Measurements from ENCODE around the gene NTNG1. TPM values are rescaled to one million over a fixed set of nuclear protein-coding genes. Genes with fewer than 3 reads are reported as not detected.

NTNG1 gene
- total RNA-seq, 1 experiment from 2014 or later = 1.5 TPM

GRCh38 chr1:107243461-107243860 is 102.6 kb downstream of the NTNG1 start:
- 0 out of 2 replicates have a peak, but pooled peaks cover 2% of the 10 kb centered on the region for H3K79me2 ChIP-seq (ENCODE audit: insufficient read depth, low read length)
- no peak overlapping the region for H4K5ac ChIP-seq (ENCODE audit: insufficient read length, low read depth, low read length)
- no peak overlapping the region for H3K18ac ChIP-seq (ENCODE audit: insufficient read length, low read depth, low read length)
- no peak overlapping the region for H3K56ac ChIP-seq (ENCODE audit: insufficient read length, low read depth, low read length)
- no peak overlapping the region for H3K4me3 Mint-ChIP-seq
- no peak overlapping the region for H3K9ac ChIP-seq (ENCODE audit: extremely low read depth, insufficient read length, low read length)
- H3T11ph ChIP-seq (ENCODE audit: low read length) = no peak overlapping the region
- no peaks in the 10 kb centered on the region for H3K79me1 ChIP-seq (ENCODE audit: insufficient read depth, low read depth, low read length, poor library complexity, severe bottlenecking)
- no peak overlapping the region for H2AFZ ChIP-seq (ENCODE audit: low read length)
- no peak overlapping the region for H3K4ac ChIP-seq (ENCODE audit: low read depth, low read length)
- H2BK12ac ChIP-seq (ENCODE audit: insufficient read length, low read depth, low read length) = no peak overlapping the region
- H3K36me3 Mint-ChIP-seq (ENCODE audit: insufficient read depth in 1 of 3, low read depth in 3 of 3) = peaks cover 2 to 4% (median 2%) of the 10 kb centered on the region in 3 experiments; a peak in 2 of 7 replicates
- H3K4me1 ChIP-seq (ENCODE audit: insufficient read depth, low read length) = peaks cover 8% of the 10 kb centered on the region; the same call in 1 of the 2 replicates
- no CpG with 5 or more reads among the region's 7 CpGs for WGBS (ENCODE audit: extremely low coverage, insufficient read length, low lambda C conversion rate)
- no peaks in the 10 kb centered on the region; a peak in 1 of 5 replicates for H3K9me3 Mint-ChIP-seq
- H3K27ac ChIP-seq (ENCODE audit: insufficient read length, low read depth, low read length) = no peak overlapping the region
- no peaks in the 10 kb centered on the region for H4K20me1 ChIP-seq (ENCODE audit: control insufficient read depth, insufficient read depth, insufficient read length)
- H3K4me2 ChIP-seq (ENCODE audit: insufficient read depth, insufficient read length, low read length) = no peak overlapping the region
- H3K14ac ChIP-seq (ENCODE audit: insufficient read depth, low read length) = no peak overlapping the region
- no peaks in the 10 kb centered on the region for H3K27me3 Mint-ChIP-seq (ENCODE audit: low read depth)
- no peaks in the 10 kb centered on the region for H3K9me3 ChIP-seq (ENCODE audit: control insufficient read depth, low read depth, low read length)
- H2BK20ac ChIP-seq (ENCODE audit: low read depth, low read length, poor library complexity, severe bottlenecking) = no peak overlapping the region
- no peak overlapping the region for H3K23ac ChIP-seq (ENCODE audit: insufficient read length, low read depth, low read length)
- H2BK5ac ChIP-seq (ENCODE audit: insufficient read length, low read length) = no peak overlapping the region
- peaks cover 18 to 20% of the 10 kb centered on the region in 2 experiments for H3K4me1 Mint-ChIP-seq
- TF ChIP-seq CTCF (conservative IDR thresholded peaks at IDR 0.05) = no peak
- H4K91ac ChIP-seq (ENCODE audit: insufficient read length, low read depth, low read length) = no peak overlapping the region
- DNase-seq = no peak
- H2BK120ac ChIP-seq (ENCODE audit: low read depth, low read length, poor library complexity, severe bottlenecking) = no peak overlapping the region
- H2BK15ac ChIP-seq (ENCODE audit: low read depth, low read length) = no peak overlapping the region
- H2AK5ac ChIP-seq (ENCODE audit: insufficient read length, low read length) = no peak overlapping the region
- H3K23me2 ChIP-seq (ENCODE audit: insufficient read length, low read depth, low read length, poor library complexity, severe bottlenecking) = no peaks in the 10 kb centered on the region
- H4K8ac ChIP-seq (replicated peaks; ENCODE audit: insufficient read length, low read depth, low read length) = no peak overlapping the region
- H3K27ac Mint-ChIP-seq = no peak overlapping the region
- H3K27me3 ChIP-seq (ENCODE audit: insufficient read depth, low read length) = no peaks in the 10 kb centered on the region
